Tibial nerve (tissue), 4 donors: ENCODE data around the gene FNDC3B.

Experiments
- CTCF ChIP-seq, 5 experiments: fragments of 200-600 bp in 3 of 5; fragments of 450-650 bp in 2 of 5; sonication (generic) in 3 of 5; IDR thresholded peaks; one replicate each; pipeline ENCODE4 v1.5.1; 2016 to 2019; ENCODE audit warnings: antibody characterized with exemption in 5 of 5, mild to moderate bottlenecking in 3 of 5, moderate library complexity in 2 of 5
- EP300 ChIP-seq, 2 donors: sonication (generic); formaldehyde crosslinking; IDR thresholded peaks; one replicate each; pipeline ENCODE4 v1.6.1; 2017; ENCODE audit warnings: antibody characterized with exemption in 2 of 2, mild to moderate bottlenecking in 1 of 2
- POLR2A ChIP-seq, 2 donors: fragments of 450-650 bp; IDR thresholded peaks; one replicate each; pipeline ENCODE4 v1.6.1; 2017; ENCODE audit warnings: antibody characterized with exemption in 2 of 2, mild to moderate bottlenecking in 2 of 2, moderate library complexity in 2 of 2

GRCh38 chr3:172268425-172268824, 229.0 kb downstream of the FNDC3B start:
- TF ChIP-seq CTCF (IDR thresholded peaks at IDR 0.05) (no peak), POLR2A (IDR thresholded peaks at IDR 0.05) (no peak), EP300 (IDR thresholded peaks at IDR 0.05) (no peak)
